ENCODE measurements around the gene CD70. TPM values are rescaled to one million over a fixed set of nuclear protein-coding genes. Genes with fewer than 3 reads are reported as not detected.

The CD70 gene
- total and polyA plus RNA-seq, 2 of the 8 experiments (the other 6 are each of a cell fraction or from before 2014, with no cell fraction given) = 1.3 to 12.0 TPM

GRCh38 chr19:6540918-6541689, 49.8 kb downstream of the CD70 start:
- no peak overlapping the region for H3K56ac ChIP-seq (replicated peaks; ENCODE audit: insufficient read length, low read depth, low read length)
- POLR2A ChIA-PET (ENCODE audit: partially characterized antibody) = interaction anchor here (0.7 to 1.1 kb wide), 3 partner anchors 10 to 68 kb away, joined by 3 read pairs; partner anchors contain the start of gene TNFSF9
- no peak overlapping the region for H2AK5ac ChIP-seq (ENCODE audit: low read depth, low read length)
- no peak overlapping the region for H3K18ac ChIP-seq (ENCODE audit: extremely low read depth, low read length)
- no peak overlapping the region for H3K4ac ChIP-seq (replicated peaks; ENCODE audit: insufficient read length, low read depth, low read length)
- H4K5ac ChIP-seq (ENCODE audit: insufficient read length, low read depth, low read length) = no peak overlapping the region
- no peak for DNase-seq (ENCODE audit: low read depth in 1 of 2, low spot score in 2 of 2)
- no peak overlapping the region for H3K4me3 ChIP-seq (ENCODE audit: extremely low read depth in 1 of 4, insufficient read depth in 2 of 4, low read depth in 3 of 4, low read length in 4 of 4)
- no peak overlapping the region for H2BK5ac ChIP-seq (ENCODE audit: low read depth, low read length)
- no peak overlapping the region for H4K8ac ChIP-seq (ENCODE audit: extremely low read depth, insufficient read depth, low read length)
- no peak overlapping the region for H2BK20ac ChIP-seq (ENCODE audit: low read length)
- 88% methylated on average over 13 of the region's 13 CpGs; no CpG with 5 or more reads in 1 of the 2 experiments for WGBS, 2 experiments (ENCODE audit: extremely low coverage in 1 of 2, insufficient coverage in 1 of 2, insufficient read length in 1 of 2, insufficient replicate concordance in 2 of 2, low coverage in 1 of 2, low lambda C conversion rate in 2 of 2, missing lambda C conversion rate in 1 of 2)
- CTCF ChIA-PET (ENCODE audit: partially characterized antibody) = interaction anchor here (1.1 to 1.2 kb wide), 2 partner anchors 10 to 21 kb away, joined by 3 to 7 read pairs; no protein-coding TSS in a partner anchor
- H3K27ac ChIP-seq (ENCODE audit: low read depth, low read length) = no peak overlapping the region
- TF ChIP-seq MAFK (IDR thresholded peaks at IDR 0.05; ENCODE audit: low read depth, low read length) (no peak), NANOG (IDR thresholded peaks at IDR 0.05; ENCODE audit: insufficient read depth, low read depth, low read length, poor library complexity, severe bottlenecking) (no peak), GTF2F1 (IDR thresholded peaks at IDR 0.05; ENCODE audit: borderline replicate concordance, low read depth, low read length) (no peak)
- H3K36me3 ChIP-seq (ENCODE audit: control insufficient read depth in 2 of 4, insufficient read depth in 4 of 4, low read length in 3 of 4) = no peaks in the 10 kb centered on the region
- H3K9ac ChIP-seq (replicated peaks in 1 of 4; ENCODE audit: extremely low read depth in 1 of 4, low read depth in 3 of 4, low read length in 3 of 4) = no peak overlapping the region
- no peaks in the 10 kb centered on the region for H3K79me2 ChIP-seq (ENCODE audit: control insufficient read depth in 1 of 2, insufficient read depth in 2 of 2, low read length in 2 of 2)
- H3K4me2 ChIP-seq (ENCODE audit: insufficient read depth in 1 of 2, low read depth in 2 of 2, low read length in 2 of 2) = no peak overlapping the region
- H4K91ac ChIP-seq (replicated peaks; ENCODE audit: insufficient read length, low read length) = no peak overlapping the region
- H2BK15ac ChIP-seq (ENCODE audit: low read length) = no peak overlapping the region
- no peak for FAIRE-seq
- no peak overlapping the region for H2AFZ ChIP-seq (ENCODE audit: low read length)
- no peaks in the 10 kb centered on the region for H4K20me1 ChIP-seq (replicated peaks in 1 of 2; ENCODE audit: control insufficient read depth in 1 of 2, insufficient read depth in 2 of 2, low read length in 2 of 2)
- H3K4me1 ChIP-seq (replicated peaks in 1 of 4; ENCODE audit: control insufficient read depth in 3 of 4, insufficient read depth in 4 of 4, low read length in 3 of 4) = no peaks in the 10 kb centered on the region
- no peak overlapping the region for H2BK120ac ChIP-seq (replicated peaks; ENCODE audit: low read depth, low read length)
- no peak overlapping the region for H3K14ac ChIP-seq (ENCODE audit: insufficient read length)
- no peak overlapping the region for H3K23ac ChIP-seq (ENCODE audit: insufficient read length)
- H3K79me1 ChIP-seq (ENCODE audit: low read depth, low read length) = no peaks in the 10 kb centered on the region
- H3K9me3 ChIP-seq (ENCODE audit: insufficient read depth in 2 of 2, low read depth in 1 of 2, low read length in 1 of 2) = peaks cover 4 to 9% of the 10 kb centered on the region in 2 experiments; a peak in 2 of 4 replicates
- H3K23me2 ChIP-seq (ENCODE audit: low read depth, low read length) = no peaks in the 10 kb centered on the region
- H3K27me3 ChIP-seq (replicated peaks in 1 of 4; ENCODE audit: control insufficient read depth in 3 of 4, extremely low read depth in 1 of 4, insufficient read depth in 3 of 4, low read length in 3 of 4) = no peaks in the 10 kb centered on the region
- H2BK12ac ChIP-seq (ENCODE audit: low read depth, low read length) = no peak overlapping the region
